Right atrium auricular region (tissue), 2 donors: ENCODE data around the gene TTYH1. TPM values are rescaled to one million over a fixed set of nuclear protein-coding genes. Genes with fewer than 3 reads are reported as not detected.

Experiments used
- DNase-seq: peaks from one replicate; pipeline ENCODE4 v3.0.0-alpha.2; 2019; ENCODE audit warnings: low spot score
- H3K27ac ChIP-seq, 2 donors: fragments of 200-600 bp; sonication (generic); 1 replicate in 1 of 2; 2 replicates in 1 of 2; pipeline ENCODE4 v1.5.1; 2016 to 2019
- H3K27me3 ChIP-seq, 2 donors: fragments of 200-600 bp; sonication (generic); one replicate each; pipeline versions ENCODE4 v1.5.1 to v1.6.0; 2017 to 2019
- H3K36me3 ChIP-seq: fragments of 200-600 bp; sonication (generic); one replicate; pipeline ENCODE4 v1.5.1; 2016
- H3K4me1 ChIP-seq, 2 donors: fragments of 200-600 bp; sonication (generic); one replicate each; pipeline versions ENCODE4 v1.5.1 to v1.6.0; 2017 to 2019
- H3K4me3 ChIP-seq, 2 donors: fragments of 200-600 bp; sonication (generic); 1 replicate in 1 of 2; 2 replicates in 1 of 2; pipeline ENCODE4 v1.5.1; 2017 to 2019; ENCODE audit warnings: mild to moderate bottlenecking in 1 of 2, moderate library complexity in 1 of 2
- H3K9me3 ChIP-seq, 2 donors: fragments of 200-600 bp; sonication (generic); one replicate each; pipeline ENCODE4 v1.5.1; 2019
- CTCF ChIP-seq, 2 donors: fragments of 200-600 bp; sonication (generic); IDR thresholded peaks; one replicate each; pipeline ENCODE4 v1.5.1; 2019; ENCODE audit warnings: antibody characterized with exemption in 2 of 2
- total RNA-seq, 2 donors: library from RNA; depleted of rRNA; stranded (reverse); fragments of >200 nt; gene quantifications; one replicate each; pipeline ENCODE4 v1.1.0, GENCODE V29; 2016

Gene TTYH1
- total RNA-seq, 2 donors from 2014 or later = 1.7 to 2.7 TPM

GRCh38 chr19:54403054-54403453 lies 12.2 kb upstream of the TTYH1 start:
- Histone ChIP-seq H3K27me3 (no peaks in the 10 kb centered on the region), H3K27ac (no peak overlapping the region), H3K36me3 (no peaks in the 10 kb centered on the region), H3K9me3 (no peaks in the 10 kb centered on the region), H3K4me1 (no peaks in the 10 kb centered on the region), H3K4me3 (no peak overlapping the region)
- no peak for TF ChIP-seq CTCF (IDR thresholded peaks at IDR 0.05)
- no peak for DNase-seq

GRCh38 chr19:54405628-54406027 lies 9.6 kb upstream of the TTYH1 start:
- no peaks in the 10 kb centered on the region for H3K36me3 ChIP-seq
- no peak overlapping the region for H3K4me3 ChIP-seq
- no peaks in the 10 kb centered on the region for H3K9me3 ChIP-seq
- no peak for DNase-seq
- no peaks in the 10 kb centered on the region for H3K27me3 ChIP-seq
- H3K4me1 ChIP-seq = no peaks in the 10 kb centered on the region
- no peak for TF ChIP-seq CTCF (IDR thresholded peaks at IDR 0.05)
- H3K27ac ChIP-seq = no peak overlapping the region

- DNase-seq = no peak
- no peak overlapping the region for H3K27ac ChIP-seq
- no peak overlapping the region for H3K4me3 ChIP-seq
- H3K4me1 ChIP-seq = no peaks in the 10 kb centered on the region
- H3K27me3 ChIP-seq = no peaks in the 10 kb centered on the region
- no peaks in the 10 kb centered on the region for H3K36me3 ChIP-seq
- H3K9me3 ChIP-seq = no peaks in the 10 kb centered on the region
- no peak for TF ChIP-seq CTCF (IDR thresholded peaks at IDR 0.05)
Observed at GRCh38 chr19:54407780-54408179, 7.5 kb upstream of the TTYH1 start.

GRCh38 chr19:54408456-54409026 lies 6.7 kb upstream of the TTYH1 start:
- Histone ChIP-seq H3K9me3 (no peaks in the 10 kb centered on the region), H3K27ac (no peak overlapping the region), H3K4me3 (no peak overlapping the region), H3K27me3 (no peaks in the 10 kb centered on the region), H3K36me3 (no peaks in the 10 kb centered on the region), H3K4me1 (no peaks in the 10 kb centered on the region)
- TF ChIP-seq CTCF (IDR thresholded peaks at IDR 0.05) = no peak
- DNase-seq = no peak

- Histone ChIP-seq H3K36me3 (no peaks in the 10 kb centered on the region), H3K27me3 (peaks cover 0 to 14% of the 10 kb centered on the region in 2 donors)
- no peak for TF ChIP-seq CTCF (IDR thresholded peaks at IDR 0.05)
Observed at GRCh38 chr19:54411033-54411432, 4.2 kb upstream of the TTYH1 start.

GRCh38 chr19:54412877-54413276 lies 2.4 kb upstream of the TTYH1 start:
- H3K9me3 ChIP-seq = no peaks in the 10 kb centered on the region
- H3K27me3 ChIP-seq = peaks cover 5 to 15% of the 10 kb centered on the region in 2 donors
- peaks cover 0 to 15% of the 10 kb centered on the region in 2 donors for H3K4me1 ChIP-seq
- DNase-seq = no peak
- no peak for TF ChIP-seq CTCF (IDR thresholded peaks at IDR 0.05)
- no peaks in the 10 kb centered on the region for H3K36me3 ChIP-seq
- H3K4me3 ChIP-seq = no peak overlapping the region
- no peak overlapping the region for H3K27ac ChIP-seq

More at GRCh38 chr19:54411033-54411432, 4.2 kb upstream of the TTYH1 start:
- peaks cover 0 to 2% of the 10 kb centered on the region in 2 donors for H3K4me1 ChIP-seq
- H3K9me3 ChIP-seq = no peaks in the 10 kb centered on the region
- no peak for DNase-seq
- H3K4me3 ChIP-seq = no peak overlapping the region
- H3K27ac ChIP-seq = no peak overlapping the region
